GM18498 (cell line): ENCODE results near the gene TP53TG3B.
"Not testable (repeated sequence)": the region's sequence is repeated elsewhere in the genome, so short reads cannot be mapped to it uniquely, and the experiment has no call there.

Experiments used
- ATAC-seq: cut with Tn5 transposase; IDR thresholded peaks from one replicate; pipeline ENCODE4 v1.9.1; 2021; ENCODE audit warnings: mild to moderate bottlenecking, moderate library complexity; ENCODE audit not compliant: unreplicated experiment

The TP53TG3B gene

GRCh38 chr16:33360541-33360940, at the start of gene TP53TG3B:
TSS of gene TP53TG3B (plus strand) at chr16:33360841. CDS start at chr16:33360909, 68 bp downstream.
- not testable (repeated sequence) for ATAC-seq

- ATAC-seq, result not testable (repeated sequence)
These were observed 24.2 kb upstream of the TP53TG3B start for GRCh38 chr16:33336226-33337012.

- not testable (repeated sequence) for ATAC-seq
These were observed 22.8 kb upstream of the TP53TG3B start for GRCh38 chr16:33337627-33338542.

- ATAC-seq, result not testable (repeated sequence)
These were observed 22.1 kb upstream of the TP53TG3B start for GRCh38 chr16:33338543-33338951.

GRCh38 chr16:33339093-33340061, 21.3 kb upstream of the TP53TG3B start:
- ATAC-seq, result not testable (repeated sequence)
